K562 (cell line): ENCODE measurements around the gene ATG4C.

Source experiments
- FOXM1 ChIP-seq, 2 experiments: fragments of 450-650 bp in 1 of 2; sonication (generic) in 1 of 2; formaldehyde crosslinking in 1 of 2; IDR thresholded peaks; 2 replicates each; pipeline versions ENCODE4 v1.6.1 to v1.9.0; 2017 to 2022; ENCODE audit warnings: low read depth in 2 of 2, mild to moderate bottlenecking in 2 of 2, missing genetic modification reagents in 1 of 2, moderate library complexity in 1 of 2
- HNRNPLL ChIP-seq: fragments of 200-400 bp; formaldehyde crosslinking; IDR thresholded peaks from 2 replicates; pipeline ENCODE4 v1.6.1; 2017; ENCODE audit warnings: low read length, low read depth, mild to moderate bottlenecking; ENCODE audit not compliant: poor library complexity, severe bottlenecking
- NCOA2 ChIP-seq, 2 experiments: fragments of 450-650 bp; IDR thresholded peaks; 2 replicates each; pipeline ENCODE4 v1.6.1; 2018; ENCODE audit warnings: mild to moderate bottlenecking in 2 of 2, moderate library complexity in 1 of 2; ENCODE audit not compliant: partially characterized antibody in 2 of 2
- POLR2A ChIP-seq: fragments of 450-650 bp; conservative IDR thresholded peaks from 2 replicates; pipeline ENCODE4 v1.6.1; 2016
- ZNF512 ChIP-seq: IDR thresholded peaks from 2 replicates; pipeline ENCODE4 v1.6.1; 2016; ENCODE audit warnings: missing genetic modification characterization, missing compliant biosample characterization

GRCh38 chr1:62778208-62778607 is 5.7 kb upstream of the ATG4C start:
- no peak for TF ChIP-seq HNRNPLL
- no peak for TF ChIP-seq POLR2A
- TF ChIP-seq ZNF512 (tag): no peak
- TF ChIP-seq NCOA2 (IDR thresholded peaks at IDR 0.05; ENCODE audit: partially characterized antibody in 2 of 2): no peak
- TF ChIP-seq FOXM1 (IDR thresholded peaks at IDR 0.05; ENCODE audit: low read depth): no peak
- no peak for TF ChIP-seq FOXM1 (CRISPR knock-in tag; IDR thresholded peaks at IDR 0.05; ENCODE audit: low read depth)
